G401.6 (cell line): Measurements from ENCODE around the gene TRAIP.
"Not testable (repeated sequence)": the region's sequence is repeated elsewhere in the genome, so short reads cannot be mapped to it uniquely, and the experiment has no call there.

Experiments
- FAIRE-seq: peaks from 2 replicates; lab custom pipeline; 2012; peaks lifted over from hg19 to GRCh38; lab: Jason Lieb, UNC

TRAIP gene

DNA sequence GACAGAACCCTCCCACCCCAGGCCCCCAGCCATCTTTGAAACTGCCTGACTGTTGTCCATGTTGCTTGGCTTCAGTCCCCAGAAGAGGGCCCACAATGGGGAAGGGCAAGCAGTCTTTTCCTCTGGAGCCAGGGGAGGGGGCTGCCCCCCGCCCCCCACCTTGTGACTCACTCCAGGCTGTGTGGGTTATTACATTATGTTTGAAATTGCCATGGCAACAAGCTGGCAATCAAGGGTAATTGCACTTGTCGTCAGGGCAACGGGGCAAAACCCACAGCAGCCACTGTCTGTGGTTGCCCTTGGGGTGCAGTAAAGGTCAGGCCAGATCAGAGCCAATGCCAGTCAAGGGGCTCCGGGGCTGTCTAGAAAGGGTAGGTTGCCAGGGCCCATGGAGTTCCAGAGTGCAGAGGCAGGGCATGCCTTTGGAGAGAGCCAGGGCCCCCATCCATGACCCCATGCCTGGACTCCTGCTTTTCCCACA is 16.5 kb upstream of the TRAIP start:
- FAIRE-seq = no peak

DNA sequence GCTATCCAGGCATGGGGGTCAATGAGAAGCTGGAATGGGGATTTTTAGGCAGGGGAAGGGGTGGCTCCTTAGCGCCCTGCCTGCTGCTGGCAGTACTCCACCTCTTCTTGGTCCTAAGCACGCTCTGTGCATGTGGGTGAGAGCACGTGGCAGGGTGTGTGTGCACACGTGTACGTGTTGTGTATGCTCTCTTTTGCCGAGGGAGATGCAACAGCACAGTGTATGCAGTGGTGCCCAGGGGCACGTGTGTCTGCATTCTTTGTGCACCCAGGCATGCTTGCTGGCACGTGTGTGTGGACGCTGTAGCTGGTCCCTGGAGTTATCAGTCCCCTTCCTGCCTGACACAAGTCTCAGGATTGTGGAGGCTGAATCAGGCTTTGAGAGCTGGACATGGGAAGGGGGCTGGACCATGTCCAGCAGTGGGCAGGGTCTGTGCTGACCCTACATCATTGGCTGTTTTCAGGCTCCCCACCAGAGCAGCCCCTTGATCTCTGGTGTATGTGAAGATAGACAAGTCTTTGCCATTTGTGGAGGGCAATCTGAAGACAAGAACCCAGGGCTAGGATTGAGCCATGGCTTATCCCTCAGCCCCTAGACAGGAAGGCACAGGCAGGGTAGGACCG is 15.3 kb upstream of the TRAIP start:
- no peak for FAIRE-seq

DNA sequence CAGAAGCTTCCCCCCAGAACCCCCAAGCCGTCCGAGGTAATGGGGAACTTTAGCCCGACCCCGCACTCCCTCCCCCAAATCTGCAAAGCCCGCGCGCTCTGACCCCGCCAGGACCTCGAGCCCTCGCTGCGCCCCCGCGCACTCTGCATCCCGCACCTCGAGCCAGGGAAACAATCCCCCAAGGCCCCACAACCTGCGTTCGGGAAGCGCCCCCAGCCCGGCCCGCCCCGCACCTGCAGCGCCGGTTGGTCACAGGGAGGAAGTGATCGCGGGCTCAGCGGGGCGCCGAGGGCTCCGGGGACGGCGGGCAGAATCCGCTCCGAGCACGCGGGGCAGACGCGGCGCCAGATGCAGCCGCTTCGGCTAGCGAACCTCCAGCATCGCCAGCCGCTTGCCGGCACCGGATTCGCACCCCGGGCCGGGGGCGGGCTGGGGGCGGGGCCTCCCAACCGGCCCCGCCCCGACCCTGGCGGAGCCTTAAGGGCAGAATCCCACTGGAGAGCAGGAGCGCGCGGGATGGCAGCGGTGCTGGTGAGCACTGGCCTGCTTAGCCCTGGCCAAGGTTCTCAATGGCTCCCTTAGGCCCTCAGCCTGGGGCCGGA is 13.3 kb upstream of the TRAIP start, which contains the start of gene CAMKV:
Gene CAMKV (minus strand): TSS at position 382 of the 602 bp plus-strand sequence. CDS start 7,518 bp downstream, outside the sequence.
- no peak for FAIRE-seq

GRCh38 chr3:49868862-49869466 is 12.6 kb upstream of the TRAIP start:
- FAIRE-seq = no peak

DNA sequence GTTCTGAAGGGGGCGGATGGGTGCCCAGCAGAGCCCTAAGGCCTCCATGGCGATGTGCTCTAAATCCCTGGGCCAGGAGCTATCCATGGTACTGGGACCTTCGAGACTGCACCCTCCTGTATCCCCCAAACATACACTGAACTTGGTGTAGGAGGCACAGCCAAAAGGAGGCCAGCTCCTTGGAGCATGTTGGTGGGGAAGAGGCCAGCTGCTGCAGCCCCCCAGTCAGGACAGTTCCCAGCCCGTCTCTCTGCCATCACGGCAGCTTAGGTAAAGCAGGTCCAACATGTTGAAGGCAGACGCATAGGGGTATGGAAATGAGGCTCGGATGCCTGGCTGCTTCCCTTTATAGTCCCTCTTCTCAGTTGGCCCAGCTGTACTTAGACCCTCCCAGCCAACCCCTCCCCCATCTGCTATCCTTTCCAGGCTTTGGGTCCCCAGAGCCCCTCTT is 11.5 kb upstream of the TRAIP start:
- no peak for FAIRE-seq

DNA sequence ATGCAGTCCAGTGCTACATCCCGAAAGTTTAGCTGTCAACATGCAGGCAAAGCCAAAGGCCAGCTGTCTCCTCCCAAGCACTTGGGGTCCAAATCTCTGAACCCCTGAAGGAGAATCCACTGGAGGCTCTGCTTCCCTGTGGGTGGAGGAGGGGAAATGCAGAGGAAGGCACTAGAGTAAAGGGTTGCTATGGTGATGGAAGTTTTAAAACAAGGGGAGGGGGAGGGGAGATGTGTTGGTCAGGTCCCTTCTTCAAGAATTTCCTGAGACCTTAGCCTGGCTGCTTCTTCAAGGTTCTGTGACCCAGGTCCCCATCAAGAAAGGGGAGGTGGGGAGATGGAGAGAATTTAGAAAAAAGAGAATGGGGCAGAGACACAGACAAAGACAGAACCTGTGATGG is 11.0 kb upstream of the TRAIP start:
- no peak for FAIRE-seq

DNA sequence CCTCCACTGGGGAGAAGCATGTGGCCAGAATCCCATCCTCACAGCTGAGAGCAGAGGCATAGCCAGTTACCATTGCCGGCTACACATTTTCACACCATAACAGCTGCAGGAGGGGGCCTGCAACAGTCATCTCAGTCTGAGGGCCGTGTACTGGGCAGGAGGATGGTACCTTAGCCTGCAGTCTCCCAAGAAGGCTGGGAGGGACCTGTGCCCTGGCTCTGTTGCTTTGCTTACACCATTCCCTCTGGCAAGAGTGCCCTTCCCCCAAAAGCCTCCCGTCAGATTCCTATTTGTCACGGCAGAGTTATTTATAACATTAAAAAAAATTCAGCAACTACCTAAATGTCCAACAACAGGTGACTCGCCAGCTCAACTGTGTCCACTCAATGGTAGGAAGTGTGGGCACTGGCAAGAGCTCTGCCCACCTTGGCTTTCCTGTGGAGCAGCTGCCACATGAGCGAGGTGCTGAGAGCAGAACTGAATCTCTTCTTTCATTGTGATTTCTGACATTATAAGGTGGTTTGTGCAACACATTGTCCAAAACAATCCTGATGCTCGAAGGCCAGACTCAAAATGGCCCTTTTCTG is 8.9 kb upstream of the TRAIP start:
- no peak for FAIRE-seq

DNA sequence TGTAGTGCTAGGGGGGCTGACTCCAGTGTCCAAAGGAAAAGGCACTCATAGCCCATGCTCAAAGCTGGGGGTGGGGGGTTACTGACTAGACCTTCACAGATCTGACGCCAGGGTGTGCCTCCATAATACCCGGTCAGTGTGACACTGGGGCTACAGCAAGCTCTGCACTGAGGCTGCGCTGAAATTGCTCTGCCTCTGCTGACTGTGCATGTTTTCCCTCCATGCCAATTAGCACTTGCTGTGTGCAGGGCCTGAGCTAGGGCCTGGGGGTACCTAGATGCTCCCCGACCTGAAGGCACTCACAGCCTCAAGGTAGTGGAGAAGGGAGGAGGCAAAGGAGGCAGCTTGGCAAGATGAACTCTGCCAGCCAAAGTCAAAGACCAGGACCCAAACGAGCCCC is 8.1 kb upstream of the TRAIP start:
- FAIRE-seq = no peak

DNA sequence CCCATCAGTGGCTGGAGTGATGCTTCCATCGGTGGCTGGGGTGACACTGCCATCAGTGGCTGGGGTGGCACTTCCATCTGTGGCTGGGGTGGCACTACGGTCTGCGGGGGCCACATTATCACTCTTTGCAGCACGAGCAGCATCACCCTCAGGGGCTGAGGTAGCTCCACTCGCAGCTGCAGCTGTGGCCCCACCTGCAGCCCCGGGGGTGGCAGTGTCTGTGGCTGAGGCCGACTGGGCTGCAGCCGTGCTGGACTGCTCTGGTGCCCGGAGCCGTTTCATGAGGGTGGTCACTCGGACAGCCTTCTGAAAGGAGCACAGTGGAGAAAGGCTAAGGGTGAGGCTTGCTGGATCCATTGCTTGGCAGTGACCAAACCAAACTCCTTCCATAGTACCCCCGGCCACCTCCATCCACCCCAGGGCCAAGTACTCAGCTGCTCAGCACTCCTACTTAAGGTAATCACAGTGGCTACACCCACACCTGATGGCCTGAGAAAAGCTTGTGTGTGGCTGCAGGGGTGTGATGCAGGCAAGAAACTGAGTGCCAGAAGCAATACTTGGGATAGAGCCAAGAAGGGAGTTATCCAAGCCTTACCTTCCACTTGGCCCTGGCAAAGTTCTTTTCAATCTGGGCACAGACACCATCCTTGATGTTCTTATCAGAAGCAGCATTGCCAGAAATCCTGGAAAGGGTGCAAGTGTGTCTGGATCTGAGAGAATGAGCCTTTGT is 3.4 kb upstream of the TRAIP start:
- FAIRE-seq = no peak

DNA sequence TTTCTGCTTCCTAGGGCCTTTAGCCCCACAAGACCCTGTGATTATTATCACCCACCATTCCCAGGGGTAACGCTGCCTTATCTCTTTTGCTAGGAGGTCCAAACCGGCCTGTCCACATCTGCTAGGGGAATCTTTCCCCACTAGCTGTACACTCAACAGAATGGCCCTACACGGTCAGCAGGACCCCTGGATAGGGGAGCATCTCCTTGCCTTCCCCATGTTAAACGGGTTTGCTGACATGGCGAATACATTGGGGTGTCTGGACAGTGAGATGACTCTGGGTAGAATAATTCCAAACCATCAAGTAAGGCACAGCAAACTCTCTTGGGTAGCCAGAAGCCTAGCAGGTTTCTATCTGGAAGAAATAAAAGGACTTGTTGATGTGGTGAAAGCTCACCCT is 702 bp downstream of the TRAIP start:
- no peak for FAIRE-seq

DNA sequence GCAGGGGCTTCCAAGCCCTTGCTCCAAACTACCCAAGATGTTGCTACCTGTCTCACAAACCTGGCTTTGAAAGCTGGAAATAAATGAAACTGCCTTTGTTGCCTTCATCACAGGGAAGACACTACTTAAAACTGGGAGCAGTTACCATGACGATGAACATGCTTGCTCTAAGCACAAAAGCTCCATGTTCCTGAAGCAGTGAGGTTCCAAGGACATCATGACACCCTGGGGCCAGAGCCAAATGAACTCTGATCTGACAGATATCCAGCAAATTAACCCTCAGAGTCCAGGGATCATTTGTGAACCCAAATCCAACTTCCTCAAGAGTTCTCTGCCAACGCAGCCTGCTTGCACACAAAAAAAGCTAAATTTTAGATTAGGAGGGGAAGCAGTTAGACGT is 10.7 kb downstream of the TRAIP start:
- FAIRE-seq = no peak

- no peak for FAIRE-seq
Measured at GRCh38 chr3:49844464-49845183, 11.7 kb downstream of the TRAIP start.

GRCh38 chr3:49842843-49843517 is 13.4 kb downstream of the TRAIP start:
- FAIRE-seq = no peak

GRCh38 chr3:49841806-49842205 is 14.6 kb downstream of the TRAIP start:
- no peak for FAIRE-seq

DNA sequence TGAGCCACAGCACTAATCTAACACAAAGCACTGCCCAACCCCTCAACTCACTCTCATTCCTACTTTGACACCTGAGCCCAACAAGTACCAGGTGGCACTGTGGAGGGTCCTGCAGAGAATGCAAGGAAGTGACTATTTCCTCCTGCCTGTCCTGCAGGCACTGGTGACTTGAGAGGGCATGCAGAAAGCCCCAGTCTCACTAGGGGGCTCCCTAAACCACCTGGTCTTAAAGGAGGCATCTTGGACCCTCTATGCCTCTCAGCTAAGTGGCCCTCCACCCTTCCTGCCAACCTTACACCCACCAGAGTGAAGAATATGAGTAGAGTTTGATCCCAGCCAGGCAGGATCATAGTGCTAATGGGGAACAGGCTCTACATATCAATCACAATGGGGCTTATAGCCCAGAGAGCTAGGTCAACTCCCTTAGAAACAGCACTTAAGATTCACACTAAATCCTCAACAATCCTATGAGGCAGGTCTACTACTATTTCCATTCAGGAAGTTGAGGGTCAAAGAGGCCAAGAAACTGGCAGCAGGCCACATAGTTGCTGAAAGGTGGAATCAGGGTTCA is 15.2 kb downstream of the TRAIP start:
- FAIRE-seq = no peak

DNA sequence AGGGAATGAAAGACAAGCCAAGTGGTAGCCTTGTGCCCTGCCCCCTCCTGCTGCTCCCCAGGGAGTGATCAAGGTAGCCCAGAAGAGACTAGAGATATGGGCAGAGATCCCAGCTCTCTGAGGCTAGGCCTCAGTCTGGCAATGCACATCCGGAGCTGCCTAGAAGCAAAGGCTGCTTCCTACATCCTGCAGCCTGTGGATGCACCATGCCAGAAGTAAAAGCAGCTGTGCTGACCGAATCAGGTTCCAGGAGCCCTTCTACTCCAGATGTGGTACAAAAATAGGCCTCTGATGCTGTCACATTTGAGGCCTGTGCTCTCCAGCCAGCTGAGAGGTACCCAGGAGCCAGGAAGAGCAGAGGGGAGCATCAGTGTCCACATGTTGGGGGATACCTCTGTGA is 16.0 kb downstream of the TRAIP start:
- no peak for FAIRE-seq

- peak; percentile 85 for FAIRE-seq
Measured at GRCh38 chr3:49839193-49839809, 17.1 kb downstream of the TRAIP start.

DNA sequence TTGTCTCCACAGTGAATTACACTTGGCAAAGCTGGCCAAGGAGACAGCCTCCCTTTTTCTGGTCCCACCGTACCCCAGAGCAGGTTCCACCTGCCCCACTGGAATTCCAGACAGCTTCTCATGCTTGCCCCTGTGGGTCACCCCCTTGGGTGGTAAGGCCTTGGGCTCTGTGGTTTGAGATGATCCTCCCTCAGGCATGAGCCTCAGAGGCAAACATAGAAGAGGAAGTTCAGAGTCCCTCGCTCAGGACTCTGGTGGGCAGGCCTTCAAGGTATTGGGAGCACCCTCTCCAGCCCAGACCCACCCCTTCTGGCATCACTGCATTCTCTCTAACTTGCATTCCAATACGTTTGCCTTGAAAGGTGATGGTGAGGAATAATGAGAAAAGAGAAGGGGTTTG is 25.0 kb downstream of the TRAIP start:
- FAIRE-seq = no peak

DNA sequence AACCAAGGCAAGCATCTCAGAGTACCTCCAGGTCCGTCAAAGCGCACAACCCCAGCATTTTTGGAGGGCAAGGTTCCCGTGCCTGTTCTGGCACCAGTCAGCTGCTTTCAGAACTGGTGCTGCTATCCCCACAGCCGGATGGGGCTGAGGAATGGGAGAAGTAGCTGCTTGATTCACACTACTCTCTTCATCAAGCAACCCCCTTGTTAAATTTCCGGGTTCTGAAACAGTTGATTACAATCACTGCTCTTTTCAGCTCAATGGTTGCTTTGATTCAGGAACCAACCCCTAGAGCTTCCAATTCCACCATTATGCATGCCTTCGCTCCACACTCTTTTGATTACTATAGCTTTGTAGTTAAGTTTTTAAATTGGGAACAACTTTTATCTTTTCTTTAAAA is 30.3 kb downstream of the TRAIP start:
- no peak for FAIRE-seq

DNA sequence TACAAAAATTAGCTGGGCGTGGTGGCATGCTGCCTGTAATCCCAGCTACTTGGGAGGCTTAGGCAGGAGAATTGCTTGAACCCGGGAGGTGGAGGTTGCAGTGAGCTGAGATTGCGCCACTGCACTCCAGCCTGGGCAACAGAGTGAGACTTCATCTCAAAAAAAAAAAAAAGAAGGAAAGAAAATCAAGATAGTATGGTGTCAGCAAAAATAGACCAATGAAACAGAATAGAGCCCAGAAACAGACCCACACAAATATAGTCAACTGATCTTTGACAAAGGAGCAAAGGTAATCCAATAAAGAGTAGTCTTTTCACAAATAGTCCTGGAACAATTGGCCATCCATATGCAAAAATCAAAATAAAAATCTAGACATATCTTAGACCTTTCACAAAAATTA is 33.2 kb downstream of the TRAIP start:
- not testable (repeated sequence) for FAIRE-seq
